AG20443 (cell line): ENCODE measurements around the gene BNIP5.

Experiments used
- DNase-seq: peaks from one replicate; pipeline ENCODE4 v3.0.0; 2012; ENCODE audit warnings: low spot score, mixed read lengths

Gene BNIP5

GRCh38 chr6:36323062-36323461, 13.6 kb downstream of the BNIP5 start:
- DNase-seq: no peak

DNA sequence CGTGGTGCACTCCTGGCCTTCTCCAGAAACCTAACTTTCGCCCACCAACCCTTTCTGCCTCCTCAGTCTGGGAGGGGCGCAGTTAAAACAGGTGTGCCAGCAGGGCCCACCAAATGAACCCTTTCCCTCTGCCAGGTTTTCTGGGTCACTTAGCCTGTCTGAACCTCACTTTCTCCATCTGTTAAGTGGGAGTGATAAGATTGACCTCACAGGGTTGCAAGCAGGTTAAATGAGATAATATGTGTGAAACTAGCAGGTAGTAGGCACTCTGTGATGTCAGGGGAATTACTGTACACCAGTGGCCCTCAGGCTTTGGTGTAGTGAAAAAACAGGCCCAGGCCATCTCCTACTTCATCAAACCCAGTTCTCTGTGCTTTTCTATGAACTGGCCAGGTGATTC, 14.1 kb downstream of the BNIP5 start:
- no peak for DNase-seq

- no peak for DNase-seq
Measured at GRCh38 chr6:36320475-36320874, 16.2 kb downstream of the BNIP5 start.

- DNase-seq: no peak
Measured at GRCh38 chr6:36319821-36320220, 16.9 kb downstream of the BNIP5 start.

DNA sequence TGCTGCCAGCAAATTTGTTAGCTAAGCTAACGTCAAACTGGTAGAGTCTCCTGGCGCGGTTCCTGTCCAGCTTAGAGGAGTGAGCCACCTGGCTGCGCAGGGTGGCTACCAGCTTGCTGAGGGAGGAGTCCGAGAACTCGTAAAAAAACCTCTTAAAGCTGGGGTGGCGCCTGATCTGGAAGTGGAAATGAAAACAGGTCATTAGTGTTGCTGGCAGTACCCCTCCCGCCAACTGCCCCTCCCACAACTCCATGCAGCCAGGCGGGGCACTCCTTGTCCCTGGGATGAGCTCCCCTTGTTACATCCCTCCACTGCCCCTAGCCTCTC, 17.3 kb downstream of the BNIP5 start:
- DNase-seq: no peak

DNA sequence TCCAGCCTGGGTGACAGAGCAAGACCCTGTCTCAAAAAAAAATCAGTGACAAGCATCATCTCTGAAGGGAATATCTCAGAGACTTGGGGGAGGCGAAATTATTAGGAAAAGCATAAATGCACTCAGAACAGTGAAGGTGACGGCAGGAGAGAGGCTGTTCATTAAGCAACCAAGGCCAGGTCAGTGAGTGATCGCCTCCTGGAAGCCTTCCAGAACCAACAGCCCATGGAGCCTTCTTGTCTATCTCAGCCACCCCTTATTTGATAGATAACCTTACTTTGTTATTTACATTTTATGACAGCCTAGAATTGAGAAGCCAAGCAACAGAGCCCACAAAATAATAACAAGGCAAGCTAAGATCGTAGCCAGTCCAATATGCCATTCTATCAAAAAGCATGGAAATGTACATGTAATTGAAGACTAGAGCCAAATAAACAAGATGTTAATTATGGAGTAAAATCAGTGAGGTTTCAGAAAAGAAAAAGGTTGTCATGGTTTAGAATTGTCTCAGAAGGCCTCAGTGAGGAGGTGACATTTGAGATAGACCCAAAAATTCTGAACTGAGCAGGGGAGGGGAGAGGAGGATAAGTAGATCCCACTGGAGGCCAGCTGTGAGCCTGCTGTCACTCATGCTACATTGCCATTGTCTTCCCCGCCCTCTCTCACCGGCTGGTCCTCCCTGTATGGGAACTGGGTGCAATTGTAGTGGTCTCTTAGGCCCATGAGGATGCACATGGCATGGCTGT, 17.8 kb downstream of the BNIP5 start:
- no peak for DNase-seq

DNA sequence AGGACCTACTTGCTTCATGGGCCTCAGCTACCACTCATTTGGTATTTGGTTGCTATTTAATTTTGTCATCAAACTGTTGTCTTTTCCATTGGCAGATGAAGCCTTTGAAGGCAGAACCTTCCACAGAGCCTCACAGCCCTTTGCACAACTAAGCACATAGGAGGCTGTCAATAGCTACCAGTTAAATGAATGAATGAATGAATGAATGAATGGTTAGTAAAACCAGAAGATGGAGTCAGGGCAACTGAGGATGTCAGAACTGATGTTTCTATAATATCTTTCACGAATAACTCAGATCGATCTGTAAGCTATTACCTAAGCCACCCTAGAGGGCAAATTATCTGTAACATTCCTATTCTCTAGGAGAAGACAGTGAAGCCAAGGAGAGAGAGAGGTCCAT, 19.1 kb downstream of the BNIP5 start:
- no peak for DNase-seq

DNA sequence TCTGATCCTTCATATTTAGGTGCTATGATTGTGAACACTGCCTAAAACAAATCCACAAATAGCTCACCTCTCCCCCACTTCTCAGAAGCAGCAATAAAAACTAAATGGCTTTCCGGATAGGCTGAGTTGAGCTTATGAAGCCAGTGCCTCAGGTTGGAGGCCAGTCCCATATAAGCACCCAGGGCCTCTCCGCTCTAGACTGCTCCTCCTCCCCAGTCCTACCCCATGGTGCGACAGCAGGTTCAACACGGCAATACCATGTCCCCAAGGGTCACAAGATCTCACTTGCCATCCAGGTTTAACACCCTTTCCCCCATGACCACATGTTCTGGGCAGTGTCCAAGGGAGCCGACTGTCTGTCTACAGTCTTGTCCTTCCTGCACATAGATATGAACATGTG, 20.8 kb downstream of the BNIP5 start:
- DNase-seq: no peak

DNA sequence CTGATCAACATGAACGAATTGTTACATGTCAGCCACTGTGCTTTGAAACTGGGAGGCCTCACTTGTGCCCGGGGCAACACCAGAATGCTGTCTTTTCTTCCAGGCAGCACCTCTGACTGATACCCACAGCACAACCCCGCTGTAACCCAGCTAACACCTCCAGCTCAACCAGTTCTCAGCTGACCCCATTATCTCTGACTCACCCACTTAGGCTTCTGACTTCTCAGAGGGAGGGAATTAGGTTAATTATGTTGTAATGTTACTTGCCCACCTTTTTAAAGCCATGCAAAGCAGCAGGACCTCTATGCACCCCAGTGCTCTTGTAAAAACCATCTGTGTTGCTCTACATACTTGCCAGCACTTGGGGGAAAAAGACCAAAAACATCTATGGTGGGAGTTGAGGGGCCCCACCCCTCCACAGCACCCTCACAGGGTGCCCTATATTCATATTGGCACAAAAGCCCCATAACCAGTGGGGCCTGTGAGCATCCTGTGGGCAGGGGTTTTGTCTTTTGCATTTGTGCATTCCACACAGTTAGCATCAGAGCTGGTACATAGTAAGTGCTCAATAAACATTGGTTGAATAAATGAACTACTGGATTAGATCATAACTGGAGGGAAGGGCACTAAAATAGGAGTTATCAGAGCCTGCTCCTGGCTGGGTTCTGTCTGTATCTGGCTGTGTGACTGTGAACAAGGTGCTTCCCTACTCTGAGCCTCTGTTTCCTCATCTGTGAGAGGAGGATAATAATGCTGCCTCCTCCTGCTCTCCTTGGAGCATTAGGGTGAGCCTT, 22.3 kb downstream of the BNIP5 start:
- DNase-seq: no peak

- no peak for DNase-seq
Measured at GRCh38 chr6:36313649-36313936, 23.1 kb downstream of the BNIP5 start.

DNA sequence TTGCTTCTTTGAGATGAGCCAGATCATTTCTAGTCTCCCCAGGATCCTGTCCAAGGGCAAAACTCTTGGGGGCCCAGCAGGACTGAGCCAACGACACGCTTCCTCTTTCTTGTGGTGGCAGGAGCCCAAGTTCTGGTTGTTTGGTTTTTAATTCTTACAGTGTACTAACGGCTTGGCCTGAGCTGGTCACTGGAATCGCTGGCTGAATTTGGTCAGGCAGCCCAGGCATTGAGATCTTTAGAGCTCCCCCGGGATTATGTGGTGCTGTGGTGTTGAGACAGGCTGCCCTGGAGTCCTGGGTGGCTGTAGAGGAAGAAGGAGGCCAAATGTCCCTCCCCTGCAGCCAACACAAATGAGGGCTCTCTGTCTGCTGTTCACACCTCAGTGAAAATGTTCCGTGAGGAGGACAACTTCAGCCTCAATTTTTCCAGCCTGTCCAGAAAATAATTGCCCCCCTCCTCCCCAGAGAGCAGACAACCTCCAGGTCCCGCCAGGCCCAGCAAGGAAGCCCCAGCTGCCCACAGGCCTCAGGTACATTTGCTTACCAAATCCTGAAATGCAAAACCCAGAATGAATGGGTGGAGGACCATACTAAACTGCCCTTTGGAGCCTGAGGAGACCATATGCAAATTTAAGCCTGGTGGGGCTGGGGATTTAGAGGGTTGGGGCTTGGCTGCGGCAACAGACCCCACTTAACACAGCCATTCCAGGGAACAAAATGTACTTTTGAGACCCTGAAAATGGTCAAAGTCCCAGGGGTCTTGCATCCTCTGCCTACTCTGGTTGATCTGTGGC, 23.6 kb downstream of the BNIP5 start:
- no peak for DNase-seq

- no peak for DNase-seq
Measured at GRCh38 chr6:36309900-36310299, 26.8 kb downstream of the BNIP5 start.

GRCh38 chr6:36309203-36309602, 27.5 kb downstream of the BNIP5 start:
- DNase-seq: no peak

DNA sequence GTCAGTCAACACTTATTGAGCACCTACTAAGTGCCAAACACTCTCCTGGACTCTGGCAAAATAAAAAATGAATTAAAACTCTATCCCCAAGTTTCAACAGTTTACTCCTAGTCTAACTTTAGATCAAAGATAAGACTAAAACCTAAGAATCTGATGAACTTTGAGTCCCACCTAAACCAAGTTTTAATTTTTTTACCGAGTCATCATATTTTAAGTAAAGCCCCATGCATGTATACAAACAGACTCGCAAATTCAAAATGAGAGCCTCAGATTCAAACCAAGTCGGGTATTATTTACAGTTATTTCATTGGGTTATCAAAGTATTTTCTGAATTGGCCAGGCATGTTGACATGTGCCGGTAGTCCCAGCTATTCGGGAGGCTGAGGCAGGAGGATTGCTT, 28.2 kb downstream of the BNIP5 start:
- no peak for DNase-seq

DNA sequence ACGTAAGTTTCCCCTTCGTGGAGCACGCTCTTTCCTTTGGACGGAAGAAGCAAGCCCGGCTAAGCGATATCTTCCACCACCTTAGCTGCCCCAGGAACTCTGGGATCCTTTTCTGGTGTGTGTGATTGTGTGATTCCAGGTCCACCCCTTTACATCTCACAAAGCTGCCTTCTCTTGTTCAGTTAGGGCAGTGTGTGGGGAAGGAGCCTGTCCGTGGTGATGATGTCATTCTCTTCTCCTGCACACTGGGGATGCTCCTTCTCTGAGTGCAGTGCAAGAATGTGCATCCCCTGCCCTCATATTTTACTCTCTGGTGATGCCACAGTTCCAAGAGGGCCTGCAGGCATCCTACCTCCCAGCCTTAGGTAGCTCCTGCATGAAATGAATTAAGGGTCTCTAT, 30.3 kb downstream of the BNIP5 start:
- DNase-seq: no peak

DNA sequence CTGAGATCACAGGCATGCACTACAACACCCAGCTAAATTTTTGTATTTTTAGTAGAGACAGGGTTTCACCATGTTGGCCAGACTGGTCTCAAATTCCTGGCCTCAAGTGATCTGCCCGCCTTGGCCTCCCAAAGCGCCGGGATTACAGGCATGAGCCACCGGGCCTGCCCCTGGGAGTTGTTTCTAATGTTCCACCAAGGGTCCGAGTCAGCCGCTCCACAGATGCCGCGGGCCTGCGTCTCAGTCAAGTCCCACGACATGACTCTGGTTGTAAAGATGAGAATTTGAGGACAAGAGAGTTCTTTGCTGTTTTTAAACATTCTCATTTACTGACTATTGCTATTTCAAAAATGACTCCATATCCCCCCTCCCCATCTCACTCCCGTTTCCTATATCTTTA, 30.8 kb downstream of the BNIP5 start:
- DNase-seq: no peak

DNA sequence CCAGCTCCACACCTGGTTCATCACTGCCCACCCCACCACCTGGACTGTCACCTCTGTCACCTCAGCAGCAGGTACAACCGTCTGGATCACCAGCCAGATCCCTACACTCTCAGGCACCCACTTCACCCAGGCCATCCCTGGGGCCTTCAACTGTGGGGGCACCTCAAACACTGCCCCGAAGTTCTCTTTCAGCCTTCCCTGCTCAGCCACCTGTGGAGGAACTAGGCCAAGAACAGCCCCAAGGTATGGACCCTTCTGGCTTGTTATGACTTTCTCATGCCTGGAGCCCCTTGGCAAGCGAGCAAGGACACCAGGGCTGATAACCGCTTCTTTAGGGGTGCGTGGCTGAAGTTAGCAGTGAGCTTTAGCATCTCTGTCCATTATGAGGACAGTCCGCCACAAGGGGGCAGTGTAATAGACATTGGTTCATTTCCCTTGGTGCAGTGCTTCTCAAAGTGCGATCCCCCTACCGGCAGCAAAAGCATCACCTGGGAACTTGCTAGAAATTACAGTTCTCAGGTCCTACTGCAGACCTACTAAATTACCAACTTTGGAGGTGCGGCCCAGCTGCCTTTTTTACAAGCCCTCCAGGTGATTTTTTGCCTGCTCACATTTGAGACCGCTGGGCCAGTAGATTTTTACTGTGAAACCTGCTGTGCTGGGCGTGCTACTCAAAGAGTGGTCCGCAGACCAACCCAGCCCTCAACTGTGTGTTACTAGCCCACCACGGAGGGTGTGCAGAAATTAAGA, 34.3 kb downstream of the BNIP5 start:
- DNase-seq: peak; percentile 85

GRCh38 chr6:36301781-36302180, 34.9 kb downstream of the BNIP5 start:
- no peak for DNase-seq

DNA sequence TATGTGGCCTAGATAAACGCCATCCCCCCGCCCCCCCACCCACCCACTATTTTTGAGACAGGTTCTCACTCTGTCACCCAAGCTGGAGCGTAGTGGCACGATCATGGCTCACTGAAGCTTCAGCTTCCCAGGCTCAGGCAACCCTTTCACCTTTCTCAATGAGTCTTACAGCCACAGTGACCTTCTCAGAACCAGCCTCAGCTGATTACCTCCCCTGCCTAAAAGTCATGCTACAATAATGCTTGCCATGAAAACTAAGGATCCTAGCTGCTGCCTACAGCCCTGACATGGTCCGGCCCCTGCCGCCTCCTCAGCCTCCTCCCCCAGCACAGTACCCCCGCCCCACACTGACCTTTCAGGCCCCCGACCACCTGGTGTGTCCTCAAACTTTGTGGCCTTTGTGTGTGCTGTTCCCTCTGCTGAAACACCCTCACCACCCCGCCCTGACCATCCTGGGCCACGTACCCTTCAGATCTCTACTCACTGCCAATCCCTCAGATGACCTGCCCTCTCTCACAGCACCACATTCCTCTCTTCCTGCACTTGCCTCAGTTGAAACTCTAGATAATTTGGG, 35.5 kb downstream of the BNIP5 start:
- DNase-seq: no peak

DNA sequence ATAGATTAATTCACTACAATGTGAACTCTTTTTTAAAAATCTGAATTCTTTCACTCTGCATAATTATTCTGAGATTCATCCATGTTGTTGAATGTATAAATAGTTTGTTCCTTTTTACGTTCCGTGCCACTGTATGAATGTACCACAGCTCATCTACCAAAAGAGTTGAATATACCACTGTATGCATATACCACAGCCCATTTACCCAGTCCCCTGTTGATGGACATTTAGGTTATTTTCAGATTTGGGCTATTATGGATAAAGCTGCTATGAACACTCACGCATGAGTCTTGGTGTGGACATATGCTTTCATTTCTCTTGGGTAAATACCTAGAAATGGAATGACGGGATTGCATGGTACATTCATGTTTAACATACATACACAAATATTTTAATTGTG, 38.7 kb downstream of the BNIP5 start:
- no peak for DNase-seq

- DNase-seq: no peak
Measured at GRCh38 chr6:36297511-36297910, 39.2 kb downstream of the BNIP5 start.

DNA sequence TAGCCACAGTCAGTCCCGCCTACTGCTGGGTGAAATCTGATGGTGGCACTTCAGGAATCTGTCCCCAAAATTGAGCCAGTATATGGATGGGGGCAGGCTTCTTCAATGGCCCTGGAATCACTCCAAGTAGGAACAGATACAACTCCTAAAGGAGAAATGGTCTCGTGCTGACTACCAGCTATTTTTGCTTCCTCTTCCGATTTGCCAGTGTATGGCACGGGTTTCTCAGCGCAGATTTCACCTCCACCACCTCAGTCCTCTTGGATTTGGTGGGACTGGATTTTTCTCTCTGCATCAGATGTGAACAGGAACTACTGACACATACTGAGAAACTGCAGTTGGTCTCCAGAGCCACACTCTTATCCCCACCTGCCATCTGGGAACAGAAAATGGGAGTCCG, 39.6 kb downstream of the BNIP5 start:
- no peak for DNase-seq
